Transverse colon (tissue), 4 donors: Measurements from ENCODE around the gene LCE3E. TPM values are rescaled to one million over a fixed set of nuclear protein-coding genes. Genes with fewer than 3 reads are reported as not detected.

Source experiments
- DNase-seq: peaks from one replicate; pipeline ENCODE4 v3.0.0-alpha.2; 2019
- H3K27ac ChIP-seq, 4 donors: fragments of 200-600 bp; sonication (generic); 2 replicates each; pipeline ENCODE4 v1.5.1; 2016 to 2018; ENCODE audit warnings: inconsistent platforms in 4 of 4
- H3K27me3 ChIP-seq: fragments of 200-600 bp; sonication (generic); 2 replicates; pipeline ENCODE4 v1.5.1; 2017; ENCODE audit warnings: inconsistent platforms
- H3K36me3 ChIP-seq, 4 donors: fragments of 200-600 bp; sonication (generic); 2 replicates each; pipeline ENCODE4 v1.5.1; 2017 to 2019; ENCODE audit warnings: inconsistent platforms in 4 of 4
- H3K4me1 ChIP-seq, 4 donors: fragments of 200-600 bp; sonication (generic); 2 replicates each; pipeline ENCODE4 v1.5.1; 2017 to 2020; ENCODE audit warnings: inconsistent platforms in 4 of 4
- H3K4me3 ChIP-seq, 4 donors: fragments of 200-600 bp; sonication (generic); 1 replicate in 1 of 4; 2 replicates in 3 of 4; pipeline versions ENCODE4 v1.5.1 to v1.6.1; 2017 to 2019; ENCODE audit warnings: inconsistent platforms in 4 of 4
- H3K9me3 ChIP-seq, 2 donors: fragments of 200-600 bp; sonication (generic); 2 replicates each; pipeline ENCODE4 v1.5.1; 2017 to 2019; ENCODE audit warnings: inconsistent platforms in 2 of 2
- EP300 ChIP-seq: sonication (generic); formaldehyde crosslinking; IDR thresholded peaks from one replicate; pipeline ENCODE4 v1.6.1; 2017; ENCODE audit warnings: antibody characterized with exemption, low read depth
- POLR2A ChIP-seq: fragments of 450-650 bp; IDR thresholded peaks from one replicate; pipeline ENCODE4 v1.6.1; 2016; ENCODE audit warnings: antibody characterized with exemption, mild to moderate bottlenecking, moderate library complexity
- POLR2AphosphoS5 ChIP-seq, 3 donors: sonication (generic); formaldehyde crosslinking; IDR thresholded peaks; one replicate each; pipeline ENCODE4 v1.6.1; 2016; ENCODE audit warnings: antibody characterized with exemption in 3 of 3
- WGBS, 2 donors: methylation state at CpG; one replicate each; pipeline ENCODE4 v1.1.5; 2018; ENCODE audit warnings: low coverage in 1 of 2; 5-methylcytosine and 5-hydroxymethylcytosine counted together
- in situ Hi-C, 4 donors: fragments of 200-750 bp; cut with MboI; loops; one replicate each; pipeline versions ENCODE4 v1.15.0 to v1.15.1; 2017; ENCODE audit warnings: low sequenced_read_pairs in 3 of 4, low pct_ligation_motif_present in 1 of 4, low pct_unique_long_range_greater_than_20kb in 1 of 4
- intact Hi-C: fragments of 100-400 bp; cut with DNase I; formaldehyde crosslinking; loops from one replicate; pipeline ENCODE4 v1.15.1; 2023; ENCODE audit warnings: low total_unique reads
- total RNA-seq, 4 donors: library from RNA; depleted of rRNA; stranded (reverse); fragments of >200 nt; gene quantifications; one replicate each; pipeline ENCODE4 v1.1.0, GENCODE V29; 2016
- TF ChIP-seq, protein P1 (sequence below), 5 experiments: fragments of 200-600 bp in 3 of 5; fragments of 450-650 bp in 2 of 5; sonication (generic) in 3 of 5; IDR thresholded peaks; 1 replicate in 2 of 5; 2 replicates in 3 of 5; pipeline ENCODE4 v1.5.1; 2016 to 2017; ENCODE audit warnings: antibody characterized with exemption in 5 of 5, inconsistent platforms in 3 of 5, mild to moderate bottlenecking in 2 of 5, moderate library complexity in 1 of 5

Gene LCE3E, protein sequence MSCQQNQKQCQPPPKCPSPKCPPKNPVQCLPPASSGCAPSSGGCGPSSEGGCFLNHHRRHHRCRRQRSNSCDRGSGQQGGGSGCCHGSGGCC
- total RNA-seq = not detected

- Histone ChIP-seq H3K9me3 (no peaks in the 10 kb centered on the region), H3K36me3 (no peaks in the 10 kb centered on the region), H3K27ac (no peak within 1 kb of the TSS), H3K27me3 (no peaks in the 10 kb centered on the region), H3K4me1 (no peaks in the 10 kb centered on the region), H3K4me3 (no peak within 1 kb of the TSS)
- WGBS, 2 donors = 58% methylated on average over 1 of the region's 1 CpG; no CpG with 5 or more reads in 1 of the 2 donors
- intact Hi-C loops = no loop called here
- TF ChIP-seq, protein P1, sequence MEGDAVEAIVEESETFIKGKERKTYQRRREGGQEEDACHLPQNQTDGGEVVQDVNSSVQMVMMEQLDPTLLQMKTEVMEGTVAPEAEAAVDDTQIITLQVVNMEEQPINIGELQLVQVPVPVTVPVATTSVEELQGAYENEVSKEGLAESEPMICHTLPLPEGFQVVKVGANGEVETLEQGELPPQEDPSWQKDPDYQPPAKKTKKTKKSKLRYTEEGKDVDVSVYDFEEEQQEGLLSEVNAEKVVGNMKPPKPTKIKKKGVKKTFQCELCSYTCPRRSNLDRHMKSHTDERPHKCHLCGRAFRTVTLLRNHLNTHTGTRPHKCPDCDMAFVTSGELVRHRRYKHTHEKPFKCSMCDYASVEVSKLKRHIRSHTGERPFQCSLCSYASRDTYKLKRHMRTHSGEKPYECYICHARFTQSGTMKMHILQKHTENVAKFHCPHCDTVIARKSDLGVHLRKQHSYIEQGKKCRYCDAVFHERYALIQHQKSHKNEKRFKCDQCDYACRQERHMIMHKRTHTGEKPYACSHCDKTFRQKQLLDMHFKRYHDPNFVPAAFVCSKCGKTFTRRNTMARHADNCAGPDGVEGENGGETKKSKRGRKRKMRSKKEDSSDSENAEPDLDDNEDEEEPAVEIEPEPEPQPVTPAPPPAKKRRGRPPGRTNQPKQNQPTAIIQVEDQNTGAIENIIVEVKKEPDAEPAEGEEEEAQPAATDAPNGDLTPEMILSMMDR (IDR thresholded peaks at IDR 0.05) = no peak
- TF ChIP-seq POLR2AphosphoS5 (IDR thresholded peaks at IDR 0.05) (no peak), EP300 (no peak), POLR2A (no peak)
- in situ Hi-C loops = no loop called here
- no peak for DNase-seq
These were observed at the start of gene LCE3E for GRCh38 chr1:152566681-152567080. LCE3E (minus strand) TSS chr1:152566780; CDS start chr1:152566208, 572 bp downstream.

- Histone ChIP-seq H3K9me3 (peaks cover under 1 to 5% of the 10 kb centered on the region in 2 donors), H3K4me3 (no peak within 1 kb of the TSS), H3K36me3 (no peaks in the 10 kb centered on the region), H3K4me1 (no peaks in the 10 kb centered on the region), H3K27me3 (no peaks in the 10 kb centered on the region), H3K27ac (no peak within 1 kb of the TSS)
- DNase-seq = no peak
- 100% methylated on average over 1 of the region's 1 CpG; no CpG with 5 or more reads in 1 of the 2 donors for WGBS, 2 donors
- in situ Hi-C loops (no loop called here), intact Hi-C loops (no loop called here)
- TF ChIP-seq, protein P1 (IDR thresholded peaks at IDR 0.05) = no peak
- TF ChIP-seq POLR2A (no peak), POLR2AphosphoS5 (IDR thresholded peaks at IDR 0.05) (no peak), EP300 (no peak)
These were observed 46.9 kb upstream of the LCE3E start, which contains the start of gene LCE3B for GRCh38 chr1:152613511-152613910. LCE3B (plus strand) TSS chr1:152613811; CDS start chr1:152613811, 0 bp downstream.

GRCh38 chr1:152599934-152600333 is 33.4 kb upstream of the LCE3E start, which contains the start of gene LCE3C:
LCE3C (plus strand) TSS chr1:152600234; CDS start chr1:152600732, 498 bp downstream.
- intact Hi-C loops = no loop called here
- Histone ChIP-seq H3K27ac (no peak within 1 kb of the TSS), H3K9me3 (no peaks in the 10 kb centered on the region), H3K27me3 (no peaks in the 10 kb centered on the region), H3K4me3 (no peak within 1 kb of the TSS), H3K4me1 (no peaks in the 10 kb centered on the region), H3K36me3 (no peaks in the 10 kb centered on the region)
- DNase-seq = no peak
- 74% methylated on average over 4 of the region's 4 CpGs; no CpG with 5 or more reads in 1 of the 2 donors for WGBS, 2 donors
- in situ Hi-C loops = no loop called here
- TF ChIP-seq POLR2A (no peak), EP300 (no peak), POLR2AphosphoS5 (IDR thresholded peaks at IDR 0.05) (no peak)
- TF ChIP-seq, protein P1 (IDR thresholded peaks at IDR 0.05) = no peak

DNA sequence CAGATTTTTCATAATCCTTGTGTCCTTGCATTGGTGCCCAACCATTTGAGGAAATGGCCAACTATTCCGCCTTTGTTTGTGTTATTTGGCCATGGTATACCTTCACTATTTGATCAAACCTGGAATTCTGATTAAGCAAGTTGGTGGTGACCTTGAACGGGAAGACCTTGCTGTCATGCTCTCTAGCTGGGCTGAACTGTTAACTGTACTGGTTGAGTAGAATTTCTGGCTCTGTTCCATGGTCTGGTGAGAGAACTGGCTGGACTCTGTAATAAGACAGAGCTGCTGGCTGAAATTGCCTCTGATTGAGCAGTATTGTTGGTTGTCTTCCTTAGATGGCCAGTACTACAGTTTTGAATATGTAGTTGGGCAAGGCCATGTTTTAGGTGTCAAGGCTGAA is 30.4 kb upstream of the LCE3E start:
- intact Hi-C loops = no loop called here
- DNase-seq = no peak
- no peaks in the 10 kb centered on the region for H3K36me3 ChIP-seq
- TF ChIP-seq EP300 = no peak
- no peak for TF ChIP-seq POLR2A
- TF ChIP-seq POLR2AphosphoS5 (IDR thresholded peaks at IDR 0.05) = no peak
- TF ChIP-seq, protein P1 (IDR thresholded peaks at IDR 0.05) = no peak
- no peaks in the 10 kb centered on the region for H3K27me3 ChIP-seq
- 86% methylated on average over 2 of the region's 2 CpGs; no CpG with 5 or more reads in 1 of the 2 donors for WGBS, 2 donors
- H3K9me3 ChIP-seq = no peaks in the 10 kb centered on the region
- no peaks in the 10 kb centered on the region for H3K4me1 ChIP-seq
- no peak overlapping the region for H3K4me3 ChIP-seq
- in situ Hi-C loops = no loop called here
- no peak overlapping the region for H3K27ac ChIP-seq
